ENCODE measurements around the gene PDE8A. TPM values are rescaled to one million over a fixed set of nuclear protein-coding genes. Genes with fewer than 3 reads are reported as not detected.

The PDE8A gene
- total RNA-seq, result 28.2 TPM
- long read RNA-seq, transcript PDE8A-203 (22 exons, 3,912 nt), result major isoform, 9 of 31 reads
- long read RNA-seq, partial matches to known transcripts, result 4 of 31 reads
- long read RNA-seq, other reads (novel, unspliced or antisense), result 16 of 31 reads

DNA sequence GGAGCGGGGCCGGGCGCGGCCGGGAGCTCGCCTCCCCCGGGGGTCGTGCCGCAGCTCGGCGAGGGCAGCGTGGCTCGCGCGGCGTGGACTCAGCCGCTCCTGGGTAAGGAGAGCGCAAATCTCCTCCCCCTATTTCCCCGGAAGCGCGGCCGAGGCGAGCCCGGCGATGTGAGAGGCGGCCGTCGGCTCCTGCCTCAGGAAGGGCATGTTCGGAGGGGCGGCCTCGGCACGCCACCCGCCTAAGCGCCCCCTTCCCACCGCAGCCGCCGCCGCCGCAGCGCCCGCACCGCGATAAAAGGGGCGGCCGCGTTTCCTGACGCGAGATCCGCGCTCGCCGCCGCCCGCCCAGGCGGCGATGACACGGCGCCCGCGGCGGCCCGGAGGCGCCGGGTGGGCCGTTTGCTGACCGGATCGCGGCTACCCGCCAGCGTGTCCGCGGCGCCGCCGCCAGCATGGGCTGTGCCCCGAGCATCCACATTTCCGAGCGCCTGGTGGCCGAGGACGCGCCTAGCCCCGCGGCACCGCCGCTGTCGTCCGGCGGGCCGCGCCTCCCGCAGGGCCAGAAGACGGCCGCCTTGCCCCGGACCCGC is at the start of gene PDE8A:
PDE8A (plus strand) TSS at position 146 of the 590 bp plus-strand sequence; CDS start at position 453, 307 bp downstream.
- intact Hi-C loops (cut with DNase I), result loop anchor here (2.0 to 5.0 kb wide), 3 partner anchors 27 to 65 kb away; no protein-coding TSS in a partner anchor

DNA sequence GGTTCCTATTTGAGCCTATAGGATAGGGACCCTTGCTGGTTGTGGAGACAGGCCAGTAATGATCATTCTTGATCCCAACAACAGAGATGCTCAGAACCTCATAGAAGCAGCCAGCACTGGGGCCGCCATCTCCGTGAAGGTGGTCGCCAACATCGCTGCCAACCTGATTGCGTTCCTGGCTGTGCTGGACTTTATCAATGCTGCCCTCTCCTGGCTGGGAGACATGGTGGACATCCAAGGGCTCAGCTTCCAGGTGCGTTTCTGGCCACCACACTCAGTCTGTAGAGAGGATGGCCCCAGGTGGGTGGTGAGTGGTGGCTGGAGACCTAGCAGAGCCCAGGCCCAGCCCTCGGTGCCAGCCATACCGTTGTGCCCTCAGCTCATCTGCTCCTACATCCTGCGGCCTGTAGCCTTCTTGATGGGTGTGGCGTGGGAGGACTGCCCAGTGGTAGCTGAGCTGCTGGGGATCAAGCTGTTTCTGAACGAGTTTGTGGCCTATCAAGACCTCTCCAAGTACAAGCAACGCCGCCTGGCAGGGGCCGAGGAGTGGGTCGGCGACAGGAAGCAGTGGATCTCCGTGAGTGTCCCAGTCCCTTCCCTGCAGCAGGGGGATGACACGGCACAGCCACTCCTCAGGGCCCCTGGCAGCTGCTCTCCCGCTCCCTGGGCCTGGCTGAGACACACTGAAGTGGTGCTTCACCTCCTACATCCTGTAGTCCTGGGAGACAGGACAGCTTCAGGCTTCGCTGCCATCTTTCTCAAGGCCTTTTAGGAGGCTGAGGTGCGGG is 46.5 kb upstream of the PDE8A start:
- no peak for DNase-seq (ENCODE audit: low spot score)
- intact Hi-C loops (cut with DNase I), result loop anchor here (5.0 kb wide), 1 partner anchor 338 kb away; no protein-coding TSS in a partner anchor

More for the DNA sequence above, at the start of gene PDE8A:
- DNase-seq (ENCODE audit: low spot score), result peak; percentile 85

GRCh38 chr15:84937144-84937543 is 44.5 kb upstream of the PDE8A start:
- intact Hi-C loops (cut with DNase I), result no loop called here

GRCh38 chr15:84938726-84939125 is 42.9 kb upstream of the PDE8A start:
- intact Hi-C loops (cut with DNase I), result no loop called here
- no peak for DNase-seq (ENCODE audit: low spot score)

More at GRCh38 chr15:84937144-84937543, 44.5 kb upstream of the PDE8A start:
- no peak for DNase-seq (ENCODE audit: low spot score)

DNA sequence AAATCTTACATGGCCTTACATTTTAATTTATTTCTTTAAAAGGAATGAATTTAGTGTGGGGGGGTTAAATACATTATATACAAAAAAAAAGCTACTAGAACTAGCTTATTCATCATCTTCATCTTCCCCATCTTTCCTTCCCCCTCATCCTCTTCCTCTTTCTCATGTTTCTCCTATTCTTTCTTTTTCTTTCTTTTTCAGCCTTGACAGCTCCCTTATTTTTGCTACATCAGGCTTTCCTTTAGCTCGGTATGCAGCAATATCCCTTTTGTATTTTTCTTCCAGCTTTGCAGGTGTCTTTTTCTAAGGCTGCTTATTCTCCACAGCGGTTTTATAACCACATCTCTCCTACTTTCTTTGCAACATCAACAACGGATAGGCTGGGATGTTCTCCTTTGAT is 41.3 kb upstream of the PDE8A start:
- intact Hi-C loops (cut with DNase I), result no loop called here
- no peak for DNase-seq (ENCODE audit: low spot score)

DNA sequence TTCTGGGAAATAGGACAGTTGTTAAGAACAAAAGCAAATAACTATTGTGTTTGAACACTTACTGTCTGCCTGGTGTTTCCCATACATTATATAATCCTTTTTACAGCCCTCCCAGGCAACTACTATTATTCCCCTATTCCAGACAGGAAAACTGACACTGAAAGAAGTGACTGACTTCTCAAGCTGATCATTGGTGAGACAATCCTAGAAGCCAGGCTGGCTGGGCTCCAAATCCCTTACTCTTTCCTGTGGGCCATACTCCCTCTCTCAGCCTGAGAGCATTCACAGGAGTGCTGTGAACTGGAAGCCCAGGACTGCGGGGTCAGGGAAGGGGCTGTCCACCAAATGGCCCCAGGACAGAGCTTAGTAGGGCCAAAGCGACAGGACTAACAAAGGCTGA is 39.2 kb upstream of the PDE8A start:
- intact Hi-C loops (cut with DNase I), result no loop called here
- DNase-seq (ENCODE audit: low spot score), result no peak

GRCh38 chr15:84944311-84944710 is 37.3 kb upstream of the PDE8A start:
- intact Hi-C loops (cut with DNase I), result no loop called here
- no peak for DNase-seq (ENCODE audit: low spot score)

- no peak for DNase-seq (ENCODE audit: low spot score)
- intact Hi-C loops (cut with DNase I), result no loop called here
Observed at GRCh38 chr15:84944861-84945260, 36.8 kb upstream of the PDE8A start.

DNA sequence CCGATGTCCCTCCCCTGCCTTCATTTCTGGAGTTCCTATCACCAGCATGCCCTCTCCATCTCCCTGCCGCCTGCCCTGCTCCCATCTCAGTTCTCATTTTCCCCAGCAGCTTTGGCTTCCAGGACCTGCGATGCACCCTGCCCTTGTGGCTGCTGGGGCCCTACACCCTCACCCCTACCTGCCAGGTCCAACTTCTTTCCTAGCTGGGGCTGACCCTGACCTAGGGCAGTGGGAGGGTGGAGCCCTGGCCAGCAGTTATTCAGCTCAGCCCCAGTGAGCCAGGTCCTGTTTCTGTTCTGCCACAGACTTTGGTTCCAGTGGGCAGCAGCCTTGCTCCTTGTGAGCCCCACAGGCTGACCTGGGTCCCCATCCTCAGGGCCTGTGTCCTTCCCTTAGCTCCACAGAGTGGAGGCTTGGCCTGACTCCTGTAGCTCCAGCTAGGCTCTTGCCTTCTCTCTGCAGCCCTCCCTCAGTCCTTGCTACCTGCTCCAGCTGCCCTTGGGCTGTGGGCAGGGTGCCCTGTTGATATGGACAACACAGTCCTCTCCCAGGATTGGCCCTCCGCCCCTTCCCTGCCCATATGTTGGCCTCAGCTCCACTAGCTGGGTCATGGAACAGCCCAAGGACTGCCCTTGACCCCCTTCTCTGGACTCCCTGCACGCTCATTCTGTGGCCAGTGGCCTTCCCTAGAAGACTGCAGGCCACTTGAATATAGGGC is 34.7 kb upstream of the PDE8A start:
- intact Hi-C loops (cut with DNase I), result no loop called here
- DNase-seq (ENCODE audit: low spot score), result no peak

- DNase-seq (ENCODE audit: low spot score), result no peak
- intact Hi-C loops (cut with DNase I), result no loop called here
Observed at GRCh38 chr15:84947947-84948830, 33.5 kb upstream of the PDE8A start.

DNA sequence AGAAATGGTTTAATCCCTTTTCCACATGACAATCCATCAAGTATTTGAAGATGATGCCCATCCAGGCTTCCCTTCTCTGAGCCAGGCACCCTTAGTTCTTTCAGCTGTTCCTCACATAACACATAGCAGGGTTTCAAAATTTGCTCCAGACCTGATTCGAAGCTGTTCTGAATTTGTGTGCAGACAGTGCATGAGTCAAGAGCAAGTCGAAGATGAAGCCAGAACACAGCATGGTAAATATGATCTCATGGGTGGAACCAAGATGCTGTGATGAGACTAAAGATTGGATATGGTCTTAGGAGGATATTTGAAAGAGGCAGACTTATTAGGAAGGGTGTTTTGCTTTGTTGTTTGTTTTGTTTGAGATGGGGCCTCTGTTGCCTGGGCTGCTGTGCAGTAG is 32.6 kb upstream of the PDE8A start:
- intact Hi-C loops (cut with DNase I), result no loop called here
- no peak for DNase-seq (ENCODE audit: low spot score)

GRCh38 chr15:84949845-84950569 is 31.6 kb upstream of the PDE8A start:
- intact Hi-C loops (cut with DNase I), result no loop called here
- no peak for DNase-seq (ENCODE audit: low spot score)

DNA sequence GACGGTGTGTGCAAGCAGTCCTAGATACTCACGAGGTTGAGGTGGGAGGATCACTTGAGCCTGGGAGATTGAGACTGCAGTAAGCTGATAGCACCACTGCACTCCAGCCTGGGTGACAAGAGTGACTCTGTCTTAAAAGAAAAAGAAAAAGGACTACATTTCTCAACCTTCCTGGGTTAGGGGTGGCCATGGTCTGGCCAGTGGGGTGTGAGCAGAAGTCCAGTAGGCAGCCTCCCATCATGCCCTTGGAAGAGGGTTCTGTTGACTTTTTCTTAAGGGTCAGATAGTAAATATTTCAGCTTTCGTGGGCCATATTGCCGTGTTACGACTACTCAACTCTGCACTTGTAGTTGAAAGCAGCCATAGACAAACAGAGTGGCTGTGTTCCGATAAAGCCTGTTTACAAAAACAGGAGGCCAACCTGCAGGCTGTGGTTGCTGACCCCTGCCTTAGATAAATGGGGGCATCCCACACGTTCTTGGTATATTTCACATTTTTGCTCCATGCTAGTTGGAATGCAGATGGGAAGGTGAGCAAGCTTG is 31.0 kb upstream of the PDE8A start:
- DNase-seq (ENCODE audit: low spot score), result no peak
- intact Hi-C loops (cut with DNase I), result no loop called here

DNA sequence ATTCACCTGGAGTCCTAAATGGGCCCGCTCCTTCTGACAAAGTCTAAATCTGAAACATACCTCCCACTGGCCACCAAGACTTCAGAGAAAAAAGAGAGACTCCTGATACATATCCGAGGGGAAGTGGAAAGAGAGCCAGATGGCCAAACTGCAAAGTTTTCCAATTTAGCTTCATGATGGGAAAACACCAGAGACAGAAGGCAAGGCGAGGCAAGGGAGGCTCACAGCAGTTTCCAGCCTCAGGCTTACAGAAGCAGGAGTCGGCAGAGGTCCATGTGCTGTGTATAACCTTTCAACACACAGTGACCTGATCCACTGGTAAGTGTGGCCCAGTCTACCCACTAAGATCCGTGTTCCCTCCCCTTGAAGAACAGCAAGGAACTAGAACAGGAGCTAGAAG is 29.9 kb upstream of the PDE8A start:
- intact Hi-C loops (cut with DNase I), result no loop called here
- DNase-seq (ENCODE audit: low spot score), result no peak

GRCh38 chr15:84953136-84953535 is 28.5 kb upstream of the PDE8A start:
- intact Hi-C loops (cut with DNase I), result no loop called here
- no peak for DNase-seq (ENCODE audit: low spot score)

DNA sequence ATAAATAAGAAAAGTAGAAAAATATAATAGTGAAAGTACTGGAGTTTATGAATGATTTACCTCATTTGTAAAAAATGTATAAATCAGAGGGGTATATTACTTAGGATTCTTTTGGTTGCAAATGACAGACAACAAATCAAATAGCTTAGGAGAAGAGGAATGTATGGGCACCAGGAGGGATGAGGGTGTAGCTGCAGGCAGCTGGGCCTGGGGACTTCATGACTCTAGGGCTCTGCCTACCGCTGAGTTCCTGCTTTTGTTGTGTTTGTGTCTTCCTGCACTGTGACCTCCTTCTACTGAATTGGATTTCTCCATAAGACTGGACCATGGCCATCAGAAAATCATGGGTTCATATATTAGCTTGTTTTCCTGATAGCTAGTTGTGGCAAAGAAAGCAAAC is 27.9 kb upstream of the PDE8A start:
- no peak for DNase-seq (ENCODE audit: low spot score)
- intact Hi-C loops (cut with DNase I), result loop anchor here (2.0 kb wide), 2 partner anchors 29 to 91 kb away; no protein-coding TSS in a partner anchor

DNA sequence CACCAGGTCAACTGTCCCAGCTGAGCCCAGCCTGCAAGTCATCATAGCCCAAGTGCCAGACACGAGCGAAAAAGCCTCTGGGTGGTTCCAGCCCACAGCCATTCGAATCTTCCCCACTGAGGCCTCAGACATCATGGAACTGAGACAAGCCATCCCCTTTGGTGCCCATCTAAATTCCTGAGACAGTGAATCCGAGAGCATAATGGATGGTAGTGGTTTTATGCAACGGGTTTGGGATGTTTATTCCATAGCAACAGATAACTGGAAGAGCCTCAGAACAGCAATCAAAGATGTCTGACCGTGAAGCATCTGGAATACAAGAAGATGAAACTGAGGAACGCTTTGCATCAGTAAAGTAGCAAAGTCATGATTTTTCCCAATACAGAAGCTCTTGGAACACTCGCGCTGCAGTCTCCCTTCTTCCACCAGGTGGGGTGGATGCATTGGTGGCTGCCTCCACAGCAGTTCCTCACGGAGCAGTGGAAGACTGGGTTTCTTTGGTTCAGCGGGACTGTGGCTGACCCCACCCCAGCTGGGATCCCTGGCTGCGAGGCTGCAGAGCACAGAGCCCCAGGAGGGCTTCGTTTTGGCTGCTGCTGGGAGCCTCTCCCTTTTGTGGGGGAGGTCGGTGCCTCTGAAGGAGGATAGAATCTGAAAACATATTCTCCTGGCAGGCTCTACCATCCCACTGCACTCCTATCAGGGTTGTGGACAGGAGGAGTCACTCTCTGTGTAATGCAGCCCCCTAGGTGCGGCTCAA is 26.4 kb upstream of the PDE8A start:
- intact Hi-C loops (cut with DNase I), result loop anchor here (2.0 kb wide), 2 partner anchors 28 to 90 kb away; no protein-coding TSS in a partner anchor
- no peak for DNase-seq (ENCODE audit: low spot score)

DNA sequence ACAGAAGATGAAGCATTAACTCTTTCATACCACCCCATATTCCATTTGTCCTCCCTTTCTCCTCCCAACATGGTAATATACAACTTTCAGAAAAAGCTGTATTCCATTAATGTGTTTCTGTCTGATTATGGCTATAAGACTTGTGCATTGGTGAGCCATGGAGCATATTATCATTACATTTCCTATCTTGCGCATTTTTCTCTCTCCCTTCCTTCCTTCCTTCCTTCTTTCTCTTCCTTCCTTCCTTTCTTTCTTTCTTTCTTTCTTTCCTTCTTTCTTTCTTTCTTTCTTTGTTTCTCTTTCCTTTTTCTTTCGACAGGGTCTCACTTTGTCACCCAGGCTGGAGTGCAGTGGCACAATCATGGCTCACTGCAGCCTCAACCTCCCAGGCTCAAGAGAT is 25.5 kb upstream of the PDE8A start:
- intact Hi-C loops (cut with DNase I), result no loop called here
- no peak for DNase-seq (ENCODE audit: low spot score)

All from cardiac septum (tissue), 1 donor.